Ovary (tissue), 9 donors: ENCODE data around the gene SLC9A9. TPM values are rescaled to one million over a fixed set of nuclear protein-coding genes. Genes with fewer than 3 reads are reported as not detected.

ENCODE experiments used
- DNase-seq, 5 donors: peaks; one replicate each; pipeline ENCODE4 v3.0.0-alpha.2; 2019 to 2020
- H3K27ac ChIP-seq, 2 donors: fragments of 200-600 bp; one replicate each; pipeline versions ENCODE4 v1.5.1 to v1.8.0; 2019 to 2022
- H3K27me3 ChIP-seq: fragments of 200-600 bp; one replicate; pipeline ENCODE4 v1.8.0; 2022
- H3K36me3 ChIP-seq: fragments of 200-600 bp; sonication (generic); one replicate; pipeline ENCODE4 v1.5.1; 2019
- H3K4me1 ChIP-seq: one replicate; pipeline ENCODE4 v1.8.1; 2013; ENCODE audit warnings: mild to moderate bottlenecking, moderate library complexity; ENCODE audit not compliant: insufficient read depth
- H3K4me3 ChIP-seq: fragments of 200-600 bp; sonication (generic); one replicate; pipeline ENCODE4 v1.5.1; 2017
- H3K9me3 ChIP-seq, 2 donors: fragments of 200-600 bp in 1 of 2; sonication (generic) in 1 of 2; one replicate each; pipeline versions ENCODE4 v1.5.1 to v1.8.1; 2013 to 2019; ENCODE audit warnings: mild to moderate bottlenecking in 1 of 2, moderate library complexity in 1 of 2
- EP300 ChIP-seq: sonication (generic); formaldehyde crosslinking; IDR thresholded peaks from one replicate; pipeline ENCODE4 v1.6.1; 2017; ENCODE audit warnings: antibody characterized with exemption
- POLR2A ChIP-seq: fragments of 450-650 bp; IDR thresholded peaks from one replicate; pipeline ENCODE4 v1.6.1; 2017; ENCODE audit warnings: antibody characterized with exemption, mild to moderate bottlenecking, moderate library complexity
- WGBS, 3 donors: extraction: QIAGEN DNeasy Blood & Tissue Kit in 1 of 3; methylation state at CpG; one replicate each; pipeline versions ENCODE4 v1.1.5 to v1.1.7; 2013 to 2017; 5-methylcytosine and 5-hydroxymethylcytosine counted together
- intact Hi-C, 4 donors: fragments of 100-400 bp; cut with DNase I; formaldehyde crosslinking; loops; one replicate each; pipeline versions ENCODE4 v1.11.0 to v1.15.1; 2022 to 2023
- polyA plus RNA-seq, 2 donors: library from polyadenylated mRNA; stranded (reverse); fragments of 200-250 nt in 1 of 2; fragments of 350-450 nt in 1 of 2; fragmentation: Illumina TruSeq in 1 of 2; extraction: RNeasy Lipid Tissue Mini Kit (QIAGEN cat#74804) in 1 of 2; gene quantifications; one replicate each; pipeline ENCODE4 v1.2.3, GENCODE V29; 2013 to 2014
- total RNA-seq, 7 donors: library from RNA; depleted of rRNA in 2 of 7; stranded (reverse); fragments of >200 nt in 2 of 7; fragmentation: NEBNext Ultra II Directional in 3 of 7; extraction: Animal tissue kit (Norgen Biotek cat#: 25700) in 3 of 7; gene quantifications; one replicate each; pipeline versions ENCODE4 v1.1.0 to v1.2.4, GENCODE V29; 2016 to 2023
- TF ChIP-seq, protein P1 (sequence below), 3 donors: fragments of 450-650 bp in 2 of 3; fragments of 200-600 bp in 1 of 3; IDR thresholded peaks; one replicate each; pipeline versions ENCODE4 v1.5.1 to v1.8.0; 2016 to 2022; ENCODE audit warnings: antibody characterized with exemption in 3 of 3, mild to moderate bottlenecking in 1 of 3
- donor health status: DM: no; HTN: no; CAD: no; lungs with moderate emphysema.
- donor health status: DM: no; HTN: no; CAD: no.
- donor health status: Bipolar disorder and iron deficiency.
- donor health status: DM: yes; HTN: yes; CAD: no.
- donor health status: DM: no; HTN: no; CAD: no.
- donor health status: DM: yes; HTN: yes; CAD: no.

The SLC9A9 gene
- total and polyA plus RNA-seq, 9 donors: 7.0 to 22.7 (median 13.5) TPM

DNA sequence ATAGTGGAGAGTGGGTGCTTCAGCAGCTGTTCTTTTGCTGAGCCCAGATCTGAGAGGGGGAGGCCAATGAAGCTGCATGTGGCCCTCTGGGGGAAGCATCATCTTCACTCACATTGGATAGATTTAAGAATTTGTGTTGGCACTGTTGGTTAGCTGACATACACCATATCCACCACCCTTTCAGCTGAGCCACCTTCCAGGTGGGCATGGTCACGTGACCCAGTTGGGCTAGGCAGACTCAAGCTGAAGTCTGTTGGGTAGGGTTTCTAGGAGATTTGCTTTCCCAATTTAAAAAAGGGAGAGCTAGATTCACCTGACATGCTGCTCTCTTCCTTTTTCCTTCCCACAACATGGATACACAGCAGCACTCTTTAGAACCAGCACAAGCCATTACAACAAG lies 417.7 kb downstream of the SLC9A9 start:
- intact Hi-C loops: no loop called here
- Histone ChIP-seq H3K4me1 (no peaks in the 10 kb centered on the region), H3K9me3 (no peaks in the 10 kb centered on the region), H3K27ac (no peak overlapping the region), H3K27me3 (no peaks in the 10 kb centered on the region), H3K36me3 (no peaks in the 10 kb centered on the region), H3K4me3 (no peak overlapping the region)
- TF ChIP-seq POLR2A (no peak), EP300 (no peak)
- no peak for DNase-seq
- 100% methylated on average over 1 of the region's 1 CpG for WGBS, 3 donors

DNA sequence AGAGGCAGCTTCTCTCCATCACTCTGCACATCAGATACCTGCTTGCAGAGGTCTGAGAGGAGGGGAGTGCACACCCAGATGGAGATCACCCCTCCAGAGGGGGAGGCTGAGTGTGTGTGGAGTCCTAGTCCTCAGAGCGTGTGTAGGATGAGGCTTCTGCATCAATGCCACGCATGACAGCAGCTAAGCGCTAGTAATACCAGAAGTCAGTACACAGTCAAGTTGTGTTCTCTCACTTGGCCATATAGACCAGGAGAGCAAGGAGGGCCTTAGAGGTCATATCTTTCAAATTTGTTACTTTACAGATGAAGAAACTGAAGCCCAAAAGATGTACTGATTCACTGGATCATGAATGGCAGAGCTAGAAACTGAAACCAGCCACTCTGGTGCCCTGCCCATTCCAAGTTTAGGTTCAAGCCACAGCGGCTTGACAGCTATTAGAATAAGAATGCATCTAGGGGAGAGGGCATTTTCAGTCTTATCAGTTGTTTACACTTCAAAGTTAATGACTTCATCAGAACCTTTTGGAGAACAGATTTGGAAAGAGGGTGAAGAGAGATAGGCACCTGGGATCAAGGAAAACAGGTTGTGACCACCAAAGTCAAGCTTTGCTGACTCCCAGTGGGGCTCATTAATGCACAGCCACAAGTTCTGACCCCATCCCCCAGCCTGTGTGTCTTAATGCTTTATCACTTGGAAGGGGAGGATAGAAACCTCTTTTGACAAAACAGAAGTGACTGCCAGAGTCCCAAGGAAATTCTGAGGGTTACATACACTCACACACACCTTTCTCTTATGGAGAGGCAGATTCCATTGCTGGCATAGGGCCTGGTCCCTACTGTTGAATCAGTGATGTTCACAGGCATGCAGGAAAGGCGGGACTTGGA lies 418.4 kb downstream of the SLC9A9 start:
- intact Hi-C loops: no loop called here
- TF ChIP-seq EP300 (no peak), POLR2A (no peak)
- TF ChIP-seq, protein P1, sequence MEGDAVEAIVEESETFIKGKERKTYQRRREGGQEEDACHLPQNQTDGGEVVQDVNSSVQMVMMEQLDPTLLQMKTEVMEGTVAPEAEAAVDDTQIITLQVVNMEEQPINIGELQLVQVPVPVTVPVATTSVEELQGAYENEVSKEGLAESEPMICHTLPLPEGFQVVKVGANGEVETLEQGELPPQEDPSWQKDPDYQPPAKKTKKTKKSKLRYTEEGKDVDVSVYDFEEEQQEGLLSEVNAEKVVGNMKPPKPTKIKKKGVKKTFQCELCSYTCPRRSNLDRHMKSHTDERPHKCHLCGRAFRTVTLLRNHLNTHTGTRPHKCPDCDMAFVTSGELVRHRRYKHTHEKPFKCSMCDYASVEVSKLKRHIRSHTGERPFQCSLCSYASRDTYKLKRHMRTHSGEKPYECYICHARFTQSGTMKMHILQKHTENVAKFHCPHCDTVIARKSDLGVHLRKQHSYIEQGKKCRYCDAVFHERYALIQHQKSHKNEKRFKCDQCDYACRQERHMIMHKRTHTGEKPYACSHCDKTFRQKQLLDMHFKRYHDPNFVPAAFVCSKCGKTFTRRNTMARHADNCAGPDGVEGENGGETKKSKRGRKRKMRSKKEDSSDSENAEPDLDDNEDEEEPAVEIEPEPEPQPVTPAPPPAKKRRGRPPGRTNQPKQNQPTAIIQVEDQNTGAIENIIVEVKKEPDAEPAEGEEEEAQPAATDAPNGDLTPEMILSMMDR (IDR thresholded peaks at IDR 0.05): no peak
- no peak overlapping the region for H3K27ac ChIP-seq
- no peaks in the 10 kb centered on the region for H3K9me3 ChIP-seq
- WGBS, 3 donors: 92 to 98% (median 93%) methylated on average over 5 of the region's 5 CpGs
- H3K4me3 ChIP-seq: no peak overlapping the region
- no peak for DNase-seq
- H3K36me3 ChIP-seq: no peaks in the 10 kb centered on the region
- H3K4me1 ChIP-seq: no peaks in the 10 kb centered on the region
- H3K27me3 ChIP-seq: no peaks in the 10 kb centered on the region

DNA sequence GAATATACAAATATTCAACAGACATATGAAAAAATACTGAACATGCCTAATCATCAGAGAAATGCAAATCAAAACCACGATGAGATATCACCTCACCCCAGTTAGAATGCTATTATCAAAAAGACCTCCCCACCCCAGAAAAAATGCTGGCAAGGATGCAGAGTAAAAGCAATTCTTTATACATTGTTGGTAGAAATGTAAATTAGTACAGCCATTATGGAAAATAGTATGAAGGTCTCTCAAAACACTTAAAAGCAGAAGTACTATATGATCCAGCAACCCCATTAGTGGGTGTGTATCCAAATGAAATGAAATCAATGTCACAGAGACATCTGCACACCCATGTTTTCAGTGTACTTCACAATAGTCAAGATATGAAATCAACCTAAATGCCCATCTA lies 420.0 kb downstream of the SLC9A9 start:
- H3K36me3 ChIP-seq: no peaks in the 10 kb centered on the region
- TF ChIP-seq, protein P1 (IDR thresholded peaks at IDR 0.05): no peak
- TF ChIP-seq POLR2A: no peak
- TF ChIP-seq EP300: no peak
- H3K27ac ChIP-seq: no peak overlapping the region
- no peaks in the 10 kb centered on the region for H3K27me3 ChIP-seq
- no peaks in the 10 kb centered on the region for H3K9me3 ChIP-seq
- no peak for DNase-seq
- no peak overlapping the region for H3K4me3 ChIP-seq
- intact Hi-C loops: no loop called here
- 36 to 44% (median 41%) methylated on average over 1 of the region's 1 CpG for WGBS, 3 donors
- no peaks in the 10 kb centered on the region for H3K4me1 ChIP-seq

- TF ChIP-seq EP300: no peak
- TF ChIP-seq, protein P1 (IDR thresholded peaks at IDR 0.05): no peak
- TF ChIP-seq POLR2A: no peak
- H3K4me1 ChIP-seq: no peaks in the 10 kb centered on the region
- H3K4me3 ChIP-seq: no peak overlapping the region
- no peaks in the 10 kb centered on the region for H3K36me3 ChIP-seq
- H3K27ac ChIP-seq: no peak overlapping the region
- 73 to 78% (median 77%) methylated on average over 1 of the region's 1 CpG for WGBS, 3 donors
- intact Hi-C loops: no loop called here
- no peak for DNase-seq
- H3K27me3 ChIP-seq: no peaks in the 10 kb centered on the region
- H3K9me3 ChIP-seq: no peaks in the 10 kb centered on the region
Measured at GRCh38 chr3:143427631-143428030, 420.6 kb downstream of the SLC9A9 start.

- no peaks in the 10 kb centered on the region for H3K9me3 ChIP-seq
- WGBS, 3 donors: 97 to 98% (median 97%) methylated on average over 1 of the region's 1 CpG
Measured at GRCh38 chr3:143424874-143425273, 423.4 kb downstream of the SLC9A9 start.

More at GRCh38 chr3:143424874-143425273, 423.4 kb downstream of the SLC9A9 start:
- Histone ChIP-seq H3K27me3 (no peaks in the 10 kb centered on the region), H3K36me3 (no peaks in the 10 kb centered on the region), H3K27ac (no peak overlapping the region), H3K4me3 (no peak overlapping the region), H3K4me1 (no peaks in the 10 kb centered on the region)
- intact Hi-C loops: no loop called here
- TF ChIP-seq, protein P1 (IDR thresholded peaks at IDR 0.05): no peak
- no peak for TF ChIP-seq EP300
- TF ChIP-seq POLR2A: no peak
- no peak for DNase-seq
